GM12878 (cell line): ENCODE measurements around the gene AOAH. TPM values are rescaled to one million over a fixed set of nuclear protein-coding genes. Genes with fewer than 3 reads are reported as not detected.

Source experiments
- ATAC-seq: fragments of 200-7000 bp; cut with Tn5 transposase; 3 replicates; pipeline ENCODE4 v1.9.1; 2020; ENCODE audit warnings: mild to moderate bottlenecking, moderate library complexity
- BruUV-seq: library from RNA; stranded (reverse); fragments of 400-500 nt; replicated peaks from 2 replicates; lab custom pipeline; 2021; lab: Mats Ljungman, UMichigan
- CTCF ChIA-PET: fragments of 300-600 bp; sonication (Branson Sonifier 250); formaldehyde crosslinking; extraction: SDS; loops from one replicate; lab custom pipeline; 2021; ENCODE audit warnings: inconsistent platforms; lab: Yijun Ruan, JAX
- POLR2A ChIA-PET: fragments of 350-600 bp; formaldehyde crosslinking; extraction: SDS; loops from one replicate; lab custom pipeline; 2021; ENCODE audit warnings: inconsistent platforms; lab: Charles Lee
- RAD21 ChIA-PET: fragments of 300-600 bp; sonication (Branson Sonifier 250); formaldehyde crosslinking; loops from one replicate; lab custom pipeline; 2023; ENCODE audit warnings: antibody characterized with exemption; ENCODE audit not compliant: unreplicated experiment; lab: Charles Lee
- SMC1A ChIA-PET: fragments of 300-600 bp; sonication (Branson Sonifier 250); formaldehyde crosslinking; loops from one replicate; lab custom pipeline; 2023; ENCODE audit not compliant: unreplicated experiment, uncharacterized antibody; lab: Charles Lee
- DNase-seq: peaks from one replicate; pipeline ENCODE4 v3.0.0-alpha.2; 2011; ENCODE audit warnings: low read depth, low spot score
- FAIRE-seq: peaks from 3 replicates; lab custom pipeline; 2011; peaks lifted over from hg19 to GRCh38; lab: Jason Lieb, UNC
- H2AFZ ChIP-seq: 2 replicates; pipeline ENCODE4 v1.6.0; 2011; ENCODE audit warnings: low read depth, low read length, control low read depth; ENCODE audit not compliant: control insufficient read depth
- H3K27ac ChIP-seq: 2 replicates; pipeline ENCODE4 v1.5.1; 2011; ENCODE audit warnings: control low read depth; ENCODE audit not compliant: control insufficient read depth, insufficient read depth
- H3K27me3 ChIP-seq, 2 experiments: replicated peaks in 1 of 2; 2 replicates each; pipeline versions ENCODE4 v1.6.0 to v1.6.1; 2011; ENCODE audit warnings: low read length in 1 of 2; ENCODE audit not compliant: control insufficient read depth in 2 of 2, insufficient read depth in 2 of 2
- H3K36me3 ChIP-seq, 2 experiments: 2 replicates each; pipeline ENCODE4 v1.5.1; 2011; ENCODE audit warnings: low read length in 1 of 2; ENCODE audit not compliant: control insufficient read depth in 2 of 2, insufficient read depth in 2 of 2
- H3K4me1 ChIP-seq: 2 replicates; pipeline ENCODE4 v1.6.1; 2011; ENCODE audit warnings: mild to moderate bottlenecking, low read length, moderate library complexity, mixed read lengths; ENCODE audit not compliant: control insufficient read depth, insufficient read depth
- H3K4me2 ChIP-seq: 2 replicates; pipeline ENCODE4 v1.6.0; 2011; ENCODE audit warnings: control low read depth; ENCODE audit not compliant: control insufficient read depth, insufficient read depth
- H3K4me3 ChIP-seq: fragments of 200-600 bp; sonication (generic); 2 replicates; pipeline ENCODE4 v1.5.1; 2016
- H3K79me2 ChIP-seq: 2 replicates; pipeline ENCODE4 v1.6.0; 2011; ENCODE audit warnings: low read length; ENCODE audit not compliant: control insufficient read depth, insufficient read depth
- H3K9ac ChIP-seq: 2 replicates; pipeline ENCODE4 v1.8.0; 2011; ENCODE audit warnings: low read length, control low read depth, mixed read lengths; ENCODE audit not compliant: control insufficient read depth, insufficient read depth
- H3K9me3 ChIP-seq: replicated peaks from 3 replicates; pipeline ENCODE4 v1.5.1; 2011; ENCODE audit warnings: mild to moderate bottlenecking, low read length; ENCODE audit not compliant: control insufficient read depth, insufficient read depth
- H4K20me1 ChIP-seq: 2 replicates; pipeline ENCODE4 v1.6.0; 2011; ENCODE audit not compliant: control insufficient read depth, insufficient read depth
- MYC ChIP-seq: IDR thresholded peaks from 2 replicates; pipeline ENCODE4 v1.6.1; 2011; ENCODE audit warnings: mild to moderate bottlenecking, low read length, moderate library complexity, inconsistent platforms; ENCODE audit not compliant: insufficient read depth, insufficient replicate concordance, insufficient read length, severe bottlenecking
- RB1 ChIP-seq: fragments of 450-650 bp; formaldehyde crosslinking; IDR thresholded peaks from 2 replicates; pipeline ENCODE4 v1.6.1; 2017; ENCODE audit warnings: mild to moderate bottlenecking, borderline replicate concordance
- ZNF384 ChIP-seq: IDR thresholded peaks from 2 replicates; pipeline ENCODE4 v1.6.1; 2012; ENCODE audit warnings: low read depth, mild to moderate bottlenecking, low read length, improper control_type of control experiment, borderline replicate concordance
- WGBS: methylation state at CpG from one replicate; pipeline ENCODE4 v1.1.6; 2016; ENCODE audit warnings: low lambda C conversion rate; ENCODE audit not compliant: insufficient replicate concordance, insufficient coverage; ENCODE audit errors: missing lambda C conversion rate; 5-methylcytosine and 5-hydroxymethylcytosine counted together
- in situ Hi-C: fragments of 300-500 bp; cut with MboI; formaldehyde crosslinking; loops from 9 replicates; pipeline ENCODE4 v1.14.3; 2018; ENCODE audit warnings: mixed read lengths
- intact Hi-C: fragments of 100-400 bp; cut with micrococcal nuclease; formaldehyde crosslinking; loops from one replicate; pipeline ENCODE4 v1.14.2; 2022; ENCODE audit not compliant: unreplicated experiment
- polyA plus RNA-seq, 11 experiments: library from polyadenylated mRNA; depleted of rRNA in 4 of 11; unstranded in 6 of 11; stranded (reverse) in 5 of 11; fragments of >200 nt; fragmentation: Nextera tagmentation in 4 of 11; fragmentation: Illumina TruSeq in 1 of 11; extraction: Ambion mirVana in 4 of 11; extraction: Trizol in 1 of 11; gene quantifications; 1 replicate in 1 of 11; 2 replicates in 10 of 11; pipeline versions ENCODE4 v1.2.1 to v1.2.3, GENCODE V29; 2011 to 2016; ENCODE audit warnings: inconsistent platforms in 2 of 11, missing spikeins in 2 of 11, low read depth in 1 of 11
- total RNA-seq, 4 experiments: library from RNA; depleted of rRNA in 3 of 4; stranded (reverse); fragments of >200 nt in 3 of 4; fragmentation: Illumina TruSeq in 1 of 4; extraction: Trizol in 1 of 4; gene quantifications; 2 replicates each; pipeline versions ENCODE4 v1.2.1 to v1.2.3, GENCODE V29; 2013 to 2021
- TF ChIP-seq, protein P1 (sequence below): fragments of 450-650 bp; IDR thresholded peaks from 2 replicates; pipeline ENCODE4 v1.6.1; 2018; ENCODE audit warnings: mild to moderate bottlenecking, low read depth, moderate library complexity; ENCODE audit not compliant: partially characterized antibody
- TF ChIP-seq, protein P2 (sequence below): IDR thresholded peaks from 2 replicates; pipeline ENCODE4 v1.6.1; 2012; ENCODE audit warnings: low read depth, low read length, improper control_type of control experiment

The AOAH gene
- total and polyA plus RNA-seq, 10 of the 15 experiments (the other 5 are each of a cell fraction or from before 2014, with no cell fraction given), result 0.32 to 2.8 (median 1.4) TPM

DNA sequence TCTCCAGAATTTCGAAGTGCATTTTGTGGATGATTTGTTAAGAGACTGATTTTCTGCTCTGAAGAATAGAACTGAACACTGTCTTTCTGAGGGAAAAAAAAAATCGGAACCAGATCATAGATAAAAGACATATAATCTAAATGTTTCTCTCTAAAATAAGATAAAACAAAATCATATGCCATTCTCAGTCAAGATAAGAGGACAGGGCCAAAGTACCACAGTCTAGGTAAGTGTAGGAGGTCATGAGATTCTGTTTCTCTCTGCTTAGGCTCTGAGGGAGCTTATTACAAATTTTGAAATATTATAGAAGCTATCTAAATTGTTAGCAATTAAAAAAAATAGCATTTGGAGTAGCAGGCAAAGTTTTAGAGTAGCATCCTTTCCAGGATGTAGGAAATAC is 702 bp upstream of the AOAH start:
- H3K4me3 ChIP-seq, result no peak overlapping the region
- ChIA-PET CTCF (no interaction called here), POLR2A (no interaction called here), SMC1A (interaction anchor here (0.6 kb wide), 1 partner anchor 979 kb away, joined by 3 read pairs; no protein-coding TSS in a partner anchor), RAD21 (no interaction called here)
- H3K27ac ChIP-seq, result no peak overlapping the region
- H3K9ac ChIP-seq, result no peak overlapping the region
- no peaks in the 10 kb centered on the region; the same call in 2 of the 3 replicates for H3K9me3 ChIP-seq
- in situ Hi-C loops, result no loop called here
- WGBS, result 40% methylated on average over 2 of the region's 2 CpGs
- no peak overlapping the region for H2AFZ ChIP-seq
- H3K36me3 ChIP-seq, result no peaks in the 10 kb centered on the region
- BruUV-seq, result no TSS peak
- no peaks in the 10 kb centered on the region for H3K79me2 ChIP-seq
- no peak for ATAC-seq
- no peak overlapping the region; the same call in 1 of the 2 replicates for H3K4me2 ChIP-seq
- H3K4me1 ChIP-seq, result peaks cover 7% of the 10 kb centered on the region; the same call in 1 of the 2 replicates
- H3K27me3 ChIP-seq, result no peaks in the 10 kb centered on the region
- no peak for TF ChIP-seq MYC
- no peak for TF ChIP-seq ZNF384
- TF ChIP-seq, protein P1, sequence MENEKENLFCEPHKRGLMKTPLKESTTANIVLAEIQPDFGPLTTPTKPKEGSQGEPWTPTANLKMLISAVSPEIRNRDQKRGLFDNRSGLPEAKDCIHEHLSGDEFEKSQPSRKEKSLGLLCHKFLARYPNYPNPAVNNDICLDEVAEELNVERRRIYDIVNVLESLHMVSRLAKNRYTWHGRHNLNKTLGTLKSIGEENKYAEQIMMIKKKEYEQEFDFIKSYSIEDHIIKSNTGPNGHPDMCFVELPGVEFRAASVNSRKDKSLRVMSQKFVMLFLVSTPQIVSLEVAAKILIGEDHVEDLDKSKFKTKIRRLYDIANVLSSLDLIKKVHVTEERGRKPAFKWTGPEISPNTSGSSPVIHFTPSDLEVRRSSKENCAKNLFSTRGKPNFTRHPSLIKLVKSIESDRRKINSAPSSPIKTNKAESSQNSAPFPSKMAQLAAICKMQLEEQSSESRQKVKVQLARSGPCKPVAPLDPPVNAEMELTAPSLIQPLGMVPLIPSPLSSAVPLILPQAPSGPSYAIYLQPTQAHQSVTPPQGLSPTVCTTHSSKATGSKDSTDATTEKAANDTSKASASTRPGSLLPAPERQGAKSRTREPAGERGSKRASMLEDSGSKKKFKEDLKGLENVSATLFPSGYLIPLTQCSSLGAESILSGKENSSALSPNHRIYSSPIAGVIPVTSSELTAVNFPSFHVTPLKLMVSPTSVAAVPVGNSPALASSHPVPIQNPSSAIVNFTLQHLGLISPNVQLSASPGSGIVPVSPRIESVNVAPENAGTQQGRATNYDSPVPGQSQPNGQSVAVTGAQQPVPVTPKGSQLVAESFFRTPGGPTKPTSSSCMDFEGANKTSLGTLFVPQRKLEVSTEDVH, result no peak
- no peak for TF ChIP-seq RB1
- TF ChIP-seq, protein P2, sequence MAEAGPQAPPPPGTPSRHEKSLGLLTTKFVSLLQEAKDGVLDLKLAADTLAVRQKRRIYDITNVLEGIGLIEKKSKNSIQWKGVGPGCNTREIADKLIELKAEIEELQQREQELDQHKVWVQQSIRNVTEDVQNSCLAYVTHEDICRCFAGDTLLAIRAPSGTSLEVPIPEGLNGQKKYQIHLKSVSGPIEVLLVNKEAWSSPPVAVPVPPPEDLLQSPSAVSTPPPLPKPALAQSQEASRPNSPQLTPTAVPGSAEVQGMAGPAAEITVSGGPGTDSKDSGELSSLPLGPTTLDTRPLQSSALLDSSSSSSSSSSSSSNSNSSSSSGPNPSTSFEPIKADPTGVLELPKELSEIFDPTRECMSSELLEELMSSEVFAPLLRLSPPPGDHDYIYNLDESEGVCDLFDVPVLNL, result no peak
- intact Hi-C loops, result no loop called here
- DNase-seq, result no peak
- no peaks in the 10 kb centered on the region for H4K20me1 ChIP-seq
- no peak for FAIRE-seq
